Measurements from ENCODE around the gene PIH1D2.

Gene PIH1D2

DNA sequence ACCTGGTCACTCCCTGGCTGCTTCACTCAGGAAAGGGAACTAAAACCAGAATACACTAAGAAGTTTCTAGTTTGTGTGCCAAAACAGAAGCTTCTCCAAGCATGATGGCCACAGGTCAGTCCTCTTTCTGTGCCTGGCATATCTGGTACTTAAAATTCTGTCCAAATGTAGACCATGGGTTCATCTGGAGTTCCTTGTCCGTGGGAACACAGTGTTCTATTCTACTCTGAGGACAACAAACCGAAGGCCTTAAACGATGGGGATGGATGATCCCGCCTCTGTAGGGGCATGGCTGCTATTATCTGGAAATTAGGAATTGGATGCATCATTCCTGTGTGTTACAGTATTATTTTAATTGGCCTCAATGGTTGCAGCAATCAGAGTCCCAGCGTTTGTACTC lies 54.8 kb downstream of the PIH1D2 start:
- TF ChIP-seq FOXP2 (optimal IDR thresholded peaks at IDR 0.05; ENCODE audit: borderline replicate concordance, extremely low read depth, extremely low read length, insufficient read depth) (no peak), SIN3A (IDR thresholded peaks at IDR 0.05; ENCODE audit: borderline replicate concordance, insufficient read depth, low read length) (no peak), TAF1 (IDR thresholded peaks at IDR 0.05; ENCODE audit: borderline replicate concordance, insufficient read depth, low read length) (no peak), POLR2AphosphoS5 (IDR thresholded peaks at IDR 0.05; ENCODE audit: low read depth, low read length) (no peak)
- TF ChIP-seq, protein P1, sequence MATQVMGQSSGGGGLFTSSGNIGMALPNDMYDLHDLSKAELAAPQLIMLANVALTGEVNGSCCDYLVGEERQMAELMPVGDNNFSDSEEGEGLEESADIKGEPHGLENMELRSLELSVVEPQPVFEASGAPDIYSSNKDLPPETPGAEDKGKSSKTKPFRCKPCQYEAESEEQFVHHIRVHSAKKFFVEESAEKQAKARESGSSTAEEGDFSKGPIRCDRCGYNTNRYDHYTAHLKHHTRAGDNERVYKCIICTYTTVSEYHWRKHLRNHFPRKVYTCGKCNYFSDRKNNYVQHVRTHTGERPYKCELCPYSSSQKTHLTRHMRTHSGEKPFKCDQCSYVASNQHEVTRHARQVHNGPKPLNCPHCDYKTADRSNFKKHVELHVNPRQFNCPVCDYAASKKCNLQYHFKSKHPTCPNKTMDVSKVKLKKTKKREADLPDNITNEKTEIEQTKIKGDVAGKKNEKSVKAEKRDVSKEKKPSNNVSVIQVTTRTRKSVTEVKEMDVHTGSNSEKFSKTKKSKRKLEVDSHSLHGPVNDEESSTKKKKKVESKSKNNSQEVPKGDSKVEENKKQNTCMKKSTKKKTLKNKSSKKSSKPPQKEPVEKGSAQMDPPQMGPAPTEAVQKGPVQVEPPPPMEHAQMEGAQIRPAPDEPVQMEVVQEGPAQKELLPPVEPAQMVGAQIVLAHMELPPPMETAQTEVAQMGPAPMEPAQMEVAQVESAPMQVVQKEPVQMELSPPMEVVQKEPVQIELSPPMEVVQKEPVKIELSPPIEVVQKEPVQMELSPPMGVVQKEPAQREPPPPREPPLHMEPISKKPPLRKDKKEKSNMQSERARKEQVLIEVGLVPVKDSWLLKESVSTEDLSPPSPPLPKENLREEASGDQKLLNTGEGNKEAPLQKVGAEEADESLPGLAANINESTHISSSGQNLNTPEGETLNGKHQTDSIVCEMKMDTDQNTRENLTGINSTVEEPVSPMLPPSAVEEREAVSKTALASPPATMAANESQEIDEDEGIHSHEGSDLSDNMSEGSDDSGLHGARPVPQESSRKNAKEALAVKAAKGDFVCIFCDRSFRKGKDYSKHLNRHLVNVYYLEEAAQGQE (IDR thresholded peaks at IDR 0.05; ENCODE audit: insufficient read depth in 1 of 2, low read depth in 2 of 2, low read length in 2 of 2) = no peak
